PC-3 (cell line): ENCODE measurements around the gene DYSF. TPM values are rescaled to one million over a fixed set of nuclear protein-coding genes. Genes with fewer than 3 reads are reported as not detected.

ENCODE experiments used
- ATAC-seq: fragments of 200-7000 bp; cut with Tn5 transposase; 2 replicates; pipeline ENCODE4 v1.9.1; 2020; ENCODE audit warnings: mild to moderate bottlenecking, moderate library complexity
- BruUV-seq: library from RNA; stranded (reverse); fragments of 400-500 nt; replicated peaks from 2 replicates; lab custom pipeline; 2021; lab: Mats Ljungman, UMichigan
- CTCF ChIA-PET: fragments of 300-600 bp; sonication (Branson Sonifier 250); formaldehyde crosslinking; loops from one replicate; lab custom pipeline; 2022; ENCODE audit warnings: antibody characterized with exemption; lab: Charles Lee
- POLR2A ChIA-PET: fragments of 300-600 bp; sonication (Branson Sonifier 250); formaldehyde crosslinking; loops from one replicate; lab custom pipeline; 2022; ENCODE audit warnings: antibody characterized with exemption; ENCODE audit not compliant: unreplicated experiment; lab: Charles Lee
- DNase-seq: peaks from one replicate; pipeline ENCODE4 v3.0.0-alpha.2; 2015
- H2AFZ ChIP-seq: fragments of 300-600 bp; sonication (generic); 2 replicates; pipeline ENCODE4 v1.6.0; 2016; ENCODE audit warnings: antibody characterized with exemption, low read length
- H3F3A ChIP-seq: fragments of 300-600 bp; sonication (generic); one replicate; pipeline ENCODE4 v1.6.0; 2017; ENCODE audit warnings: antibody characterized with exemption, low read length, control low read depth, mild to moderate bottlenecking; ENCODE audit not compliant: unreplicated experiment
- H3K27ac ChIP-seq: fragments of 300-600 bp; sonication (generic); 2 replicates; pipeline ENCODE4 v1.5.1; 2016; ENCODE audit warnings: mild to moderate bottlenecking, low read length
- H3K27me3 ChIP-seq: fragments of 300-600 bp; sonication (generic); 2 replicates; pipeline ENCODE4 v1.6.1; 2016; ENCODE audit warnings: low read length, mixed read lengths
- H3K36me3 ChIP-seq: fragments of 300-600 bp; sonication (generic); 2 replicates; pipeline ENCODE4 v1.6.1; 2016; ENCODE audit warnings: low read depth, mixed run types, low read length, mixed read lengths
- H3K4me1 ChIP-seq: fragments of 300-600 bp; sonication (generic); 2 replicates; pipeline ENCODE4 v1.5.1; 2016; ENCODE audit warnings: low read length; ENCODE audit not compliant: insufficient read depth
- H3K4me2 ChIP-seq: fragments of 300-600 bp; sonication (generic); 2 replicates; pipeline ENCODE4 v1.6.0; 2016; ENCODE audit warnings: low read length
- H3K4me3 ChIP-seq: fragments of 300-600 bp; sonication (generic); 2 replicates; pipeline ENCODE4 v1.5.1; 2016; ENCODE audit warnings: mild to moderate bottlenecking, low read length, mixed read lengths
- H3K79me2 ChIP-seq: fragments of 300-600 bp; sonication (generic); 2 replicates; pipeline ENCODE4 v1.6.1; 2017; ENCODE audit warnings: low read length, mixed read lengths
- H3K9ac ChIP-seq: fragments of 300-600 bp; sonication (generic); 2 replicates; pipeline ENCODE4 v1.6.0; 2016; ENCODE audit warnings: mild to moderate bottlenecking, low read length
- H3K9me2 ChIP-seq: fragments of 300-600 bp; sonication (generic); replicated peaks from 2 replicates; pipeline ENCODE4 v1.6.1; 2016; ENCODE audit warnings: mixed run types, low read length, mixed read lengths
- H3K9me3 ChIP-seq: fragments of 300-600 bp; sonication (generic); 2 replicates; pipeline ENCODE4 v1.6.1; 2016; ENCODE audit warnings: low read length, mixed read lengths
- H4K20me1 ChIP-seq: fragments of 300-600 bp; sonication (generic); 2 replicates; pipeline ENCODE4 v1.6.1; 2016; ENCODE audit warnings: low read length, mixed read lengths
- CTCF ChIP-seq: fragments of 300-600 bp; sonication (generic); conservative IDR thresholded peaks from 2 replicates; pipeline ENCODE4 v1.5.1; 2017; ENCODE audit warnings: antibody characterized with exemption, low read depth, mild to moderate bottlenecking, low read length
- EZH2 ChIP-seq: fragments of 300-600 bp; sonication (generic); IDR thresholded peaks from one replicate; pipeline ENCODE4 v1.6.1; 2017; ENCODE audit warnings: antibody characterized with exemption, mild to moderate bottlenecking, low read length; ENCODE audit not compliant: unreplicated experiment
- EZH2phosphoT487 ChIP-seq: fragments of 300-600 bp; sonication (generic); IDR thresholded peaks from 2 replicates; pipeline ENCODE4 v1.6.1; 2018; ENCODE audit warnings: mild to moderate bottlenecking, antibody characterized with exemption, low read length, borderline replicate concordance
- intact Hi-C: fragments of 100-400 bp; cut with micrococcal nuclease; formaldehyde crosslinking; loops from 2 replicates; pipeline ENCODE4 v1.9.0; 2023
- total RNA-seq: library from RNA; depleted of rRNA; stranded (reverse); fragments of >200 nt; gene quantifications from 2 replicates; pipeline ENCODE4 v1.2.3, GENCODE V29; 2014

Gene DYSF
- total RNA-seq, 1 experiment from 2014 or later = 13.0 TPM

- CTCF ChIA-PET = no interaction called here
- peaks cover 29% of the 10 kb centered on the region for H3K4me1 ChIP-seq
- no peaks in the 10 kb centered on the region for H3K9me2 ChIP-seq
- H3F3A ChIP-seq = no peaks in the 10 kb centered on the region
- no peaks in the 10 kb centered on the region for H3K27me3 ChIP-seq
- no peaks in the 10 kb centered on the region for H3K79me2 ChIP-seq
- no peaks in the 10 kb centered on the region for H3K9me3 ChIP-seq
- no peak overlapping the region for H3K4me2 ChIP-seq
- no peaks in the 10 kb centered on the region for H4K20me1 ChIP-seq
- no peak for ATAC-seq
- DNase-seq = no peak
- H3K4me3 ChIP-seq = no peak overlapping the region
- no peak overlapping the region for H3K27ac ChIP-seq
- no peak overlapping the region for H2AFZ ChIP-seq
- H3K9ac ChIP-seq = no peak overlapping the region
- BruUV-seq = no TSS peak
- POLR2A ChIA-PET = no interaction called here
- TF ChIP-seq EZH2 = no peak
- TF ChIP-seq EZH2phosphoT487 = no peak
- no peak for TF ChIP-seq CTCF
- intact Hi-C loops = no loop called here
- no peaks in the 10 kb centered on the region for H3K36me3 ChIP-seq
These were observed 16.3 kb downstream of the DYSF start for GRCh38 chr2:71469403-71470398.

- no peaks in the 10 kb centered on the region for H3K36me3 ChIP-seq
- intact Hi-C loops = no loop called here
- no peaks in the 10 kb centered on the region for H3F3A ChIP-seq
- no peak overlapping the region for H3K9ac ChIP-seq
- H3K4me2 ChIP-seq = peak overlapping the region; percentile 27; the same call in 1 of the 2 replicates
- DNase-seq (peak; percentile 77), ATAC-seq (peak; percentile 23; the same call in 1 of the 2 replicates)
- no TSS peak for BruUV-seq
- POLR2A ChIA-PET = no interaction called here
- TF ChIP-seq EZH2 (no peak), CTCF (no peak), EZH2phosphoT487 (no peak)
- H3K9me3 ChIP-seq = no peaks in the 10 kb centered on the region
- no peaks in the 10 kb centered on the region for H3K27me3 ChIP-seq
- no peak overlapping the region for H3K4me3 ChIP-seq
- peaks cover 29% of the 10 kb centered on the region for H3K4me1 ChIP-seq
- H3K27ac ChIP-seq = peak overlapping the region; percentile 25; the same call in 1 of the 2 replicates
- H3K9me2 ChIP-seq = no peaks in the 10 kb centered on the region
- H2AFZ ChIP-seq = no peak overlapping the region
- CTCF ChIA-PET = no interaction called here
- H4K20me1 ChIP-seq = no peaks in the 10 kb centered on the region
- H3K79me2 ChIP-seq = no peaks in the 10 kb centered on the region
These were observed 17.9 kb downstream of the DYSF start for GRCh38 chr2:71471276-71471675.

GRCh38 chr2:71472019-71472418 lies 18.7 kb downstream of the DYSF start:
- no peaks in the 10 kb centered on the region for H4K20me1 ChIP-seq
- CTCF ChIA-PET = no interaction called here
- H3K4me2 ChIP-seq = peak overlapping the region; percentile 27
- ATAC-seq = peak; percentile 60
- no peaks in the 10 kb centered on the region for H3K9me2 ChIP-seq
- no TSS peak for BruUV-seq
- H3K36me3 ChIP-seq = no peaks in the 10 kb centered on the region
- no peaks in the 10 kb centered on the region for H3K79me2 ChIP-seq
- no peak overlapping the region for H3K9ac ChIP-seq
- intact Hi-C loops = no loop called here
- H3K27me3 ChIP-seq = no peaks in the 10 kb centered on the region
- no peaks in the 10 kb centered on the region for H3F3A ChIP-seq
- no peak overlapping the region for H2AFZ ChIP-seq
- TF ChIP-seq EZH2phosphoT487 (no peak), CTCF (no peak), EZH2 (no peak)
- no peaks in the 10 kb centered on the region for H3K9me3 ChIP-seq
- peaks cover 31% of the 10 kb centered on the region for H3K4me1 ChIP-seq
- peak; percentile 65 for DNase-seq
- no peak overlapping the region for H3K4me3 ChIP-seq
- POLR2A ChIA-PET = no interaction called here
- H3K27ac ChIP-seq = no peak overlapping the region
